Ovary (tissue), 1 donor: ENCODE data around the gene MORC2.

Experiments
- EP300 ChIP-seq: sonication (generic); formaldehyde crosslinking; IDR thresholded peaks from one replicate; pipeline ENCODE4 v1.6.1; 2017; ENCODE audit warnings: antibody characterized with exemption
- POLR2A ChIP-seq: fragments of 450-650 bp; IDR thresholded peaks from one replicate; pipeline ENCODE4 v1.6.1; 2017; ENCODE audit warnings: antibody characterized with exemption, mild to moderate bottlenecking, moderate library complexity

GRCh38 chr22:30881361-30882183, 87.0 kb downstream of the MORC2 start:
- TF ChIP-seq EP300 (no peak), POLR2A (no peak)
